Ishikawa (cell line): ENCODE results near the gene RGMA.

Source experiments
- CEBPB ChIP-seq: IDR thresholded peaks from 2 replicates; pipeline ENCODE4 v1.6.1; 2012
- CREB1 ChIP-seq: IDR thresholded peaks from 2 replicates; pipeline ENCODE4 v1.6.1; 2012; ENCODE audit warnings: low read depth
- EP300 ChIP-seq: IDR thresholded peaks from 2 replicates; pipeline ENCODE4 v1.6.1; 2012; ENCODE audit warnings: borderline replicate concordance
- FOXM1 ChIP-seq: IDR thresholded peaks from 2 replicates; pipeline ENCODE4 v1.6.1; 2012; ENCODE audit warnings: low read depth, borderline replicate concordance
- RAD21 ChIP-seq: IDR thresholded peaks from 2 replicates; pipeline ENCODE4 v1.6.1; 2012; ENCODE audit warnings: low read depth
- REST ChIP-seq: IDR thresholded peaks from 2 replicates; pipeline ENCODE4 v1.6.1; 2012; ENCODE audit warnings: low read depth, mild to moderate bottlenecking
- TAF1 ChIP-seq: IDR thresholded peaks from 2 replicates; pipeline ENCODE4 v1.6.1; 2012; ENCODE audit warnings: low read depth, mild to moderate bottlenecking
- YY1 ChIP-seq: IDR thresholded peaks from 2 replicates; pipeline ENCODE4 v1.6.1; 2012; ENCODE audit warnings: low read depth
- TF ChIP-seq, protein P1 (sequence below): IDR thresholded peaks from 2 replicates; pipeline ENCODE4 v1.6.1; 2012

- TF ChIP-seq, protein P1, sequence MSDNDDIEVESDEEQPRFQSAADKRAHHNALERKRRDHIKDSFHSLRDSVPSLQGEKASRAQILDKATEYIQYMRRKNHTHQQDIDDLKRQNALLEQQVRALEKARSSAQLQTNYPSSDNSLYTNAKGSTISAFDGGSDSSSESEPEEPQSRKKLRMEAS: no peak
- TF ChIP-seq TAF1 (no peak), CEBPB (no peak), EP300 (no peak), REST (no peak), YY1 (no peak), RAD21 (no peak), CREB1 (no peak), FOXM1 (no peak)
These were observed 33.2 kb upstream of the RGMA start for GRCh38 chr15:93121973-93122910.
